HEK293T (cell line): ENCODE data around the gene FBXW7.

ENCODE experiments used
- BHLHE40 ChIP-seq: fragments of 450-650 bp; IDR thresholded peaks from 2 replicates; pipeline ENCODE4 v1.6.1; 2016; ENCODE audit warnings: mild to moderate bottlenecking, moderate library complexity, borderline replicate concordance
- CTBP1 ChIP-seq: fragments of 450-650 bp; IDR thresholded peaks from 2 replicates; pipeline ENCODE4 v1.6.1; 2016; ENCODE audit warnings: borderline replicate concordance
- ELF4 ChIP-seq: fragments of 450-650 bp; IDR thresholded peaks from 2 replicates; pipeline ENCODE4 v1.6.1; 2017; ENCODE audit warnings: antibody characterized with exemption
- FOXA1 ChIP-seq: fragments of 450-650 bp; IDR thresholded peaks from 2 replicates; pipeline ENCODE4 v1.6.1; 2016; ENCODE audit warnings: mild to moderate bottlenecking
- FOXK2 ChIP-seq: fragments of 450-650 bp; IDR thresholded peaks from 2 replicates; pipeline ENCODE4 v1.6.1; 2016; ENCODE audit warnings: mild to moderate bottlenecking
- LEF1 ChIP-seq: fragments of 450-650 bp; IDR thresholded peaks from 2 replicates; pipeline ENCODE4 v1.6.1; 2017; ENCODE audit warnings: mild to moderate bottlenecking, borderline replicate concordance
- SP1 ChIP-seq: fragments of 450-650 bp; IDR thresholded peaks from 2 replicates; pipeline ENCODE4 v1.6.1; 2017
- ZNF384 ChIP-seq: fragments of 450-650 bp; IDR thresholded peaks from 2 replicates; pipeline ENCODE4 v1.6.1; 2016
- TF ChIP-seq, protein P1 (sequence below): fragments of 450-650 bp; IDR thresholded peaks from 2 replicates; pipeline ENCODE4 v1.6.1; 2016

- TF ChIP-seq CTBP1 (no peak), BHLHE40 (no peak), SP1 (no peak), LEF1 (no peak), ZNF384 (no peak), ELF4 (no peak), FOXA1 (no peak), FOXK2 (no peak)
- TF ChIP-seq, protein P1, sequence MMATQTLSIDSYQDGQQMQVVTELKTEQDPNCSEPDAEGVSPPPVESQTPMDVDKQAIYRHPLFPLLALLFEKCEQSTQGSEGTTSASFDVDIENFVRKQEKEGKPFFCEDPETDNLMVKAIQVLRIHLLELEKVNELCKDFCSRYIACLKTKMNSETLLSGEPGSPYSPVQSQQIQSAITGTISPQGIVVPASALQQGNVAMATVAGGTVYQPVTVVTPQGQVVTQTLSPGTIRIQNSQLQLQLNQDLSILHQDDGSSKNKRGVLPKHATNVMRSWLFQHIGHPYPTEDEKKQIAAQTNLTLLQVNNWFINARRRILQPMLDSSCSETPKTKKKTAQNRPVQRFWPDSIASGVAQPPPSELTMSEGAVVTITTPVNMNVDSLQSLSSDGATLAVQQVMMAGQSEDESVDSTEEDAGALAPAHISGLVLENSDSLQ = no peak
Observed at GRCh38 chr4:152539556-152540292, 3.8 kb upstream of the FBXW7 start.
